ENCODE data around the gene PNLIP.

PNLIP gene

GRCh38 chr10:116548301-116548700, 2.6 kb downstream of the PNLIP start:
- Histone ChIP-seq H3K9me3 (ENCODE audit: insufficient read depth, low read length) (no peaks in the 10 kb centered on the region), H3K9me2 (replicated peaks; ENCODE audit: insufficient read depth, low read length) (no peaks in the 10 kb centered on the region), H3K27me3 (ENCODE audit: low read length) (no peaks in the 10 kb centered on the region), H3F3A (ENCODE audit: insufficient read depth) (no peaks in the 10 kb centered on the region), H3K79me2 (ENCODE audit: insufficient read depth, low read length) (no peaks in the 10 kb centered on the region), H3K4me3 (ENCODE audit: insufficient read depth, low read length, poor library complexity, severe bottlenecking) (no peak overlapping the region), H2AFZ (ENCODE audit: low read depth, low read length, severe bottlenecking) (no peak overlapping the region), H3K4me2 (ENCODE audit: low read depth, low read length, poor library complexity, severe bottlenecking) (no peak overlapping the region), H3K9ac (ENCODE audit: low read length) (no peak overlapping the region), H4K20me1 (ENCODE audit: low read depth, low read length) (no peaks in the 10 kb centered on the region), H3K27ac (ENCODE audit: low read depth, low read length) (no peak overlapping the region), H3K36me3 (ENCODE audit: low read length) (no peaks in the 10 kb centered on the region)
- no peak for TF ChIP-seq CTCF (IDR thresholded peaks at IDR 0.05; ENCODE audit: insufficient read depth, low read length, poor library complexity, severe bottlenecking)
- no peak for TF ChIP-seq EZH2phosphoT487 (conservative IDR thresholded peaks at IDR 0.05; ENCODE audit: low read length)

DNA sequence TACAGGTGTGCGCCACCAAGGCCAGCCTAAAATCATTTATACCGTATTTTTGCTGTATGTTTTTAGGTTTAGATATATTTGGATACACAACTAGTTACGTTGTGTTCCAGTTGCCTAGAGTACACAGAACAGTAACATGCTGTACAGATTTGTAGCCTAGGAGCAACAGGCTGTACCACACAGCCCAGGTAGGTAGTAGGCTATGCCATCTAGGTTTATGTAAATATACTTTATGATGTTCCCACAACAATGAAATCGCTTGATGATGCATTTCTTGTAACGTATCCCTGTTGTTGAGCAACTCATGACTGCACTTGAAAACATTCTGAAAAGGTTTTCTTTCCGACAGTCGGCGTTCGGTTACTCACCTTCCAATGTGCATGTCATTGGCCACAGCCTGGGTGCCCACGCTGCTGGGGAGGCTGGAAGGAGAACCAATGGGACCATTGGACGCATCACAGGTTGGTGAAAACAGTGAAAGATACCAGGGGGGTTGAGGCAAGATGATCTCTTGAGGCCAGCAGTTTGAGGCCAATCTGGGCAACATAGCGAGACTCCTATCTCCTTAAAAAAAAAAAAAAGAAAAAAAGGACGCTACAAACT, 7.7 kb downstream of the PNLIP start:
- no peak overlapping the region for H3K9ac ChIP-seq (ENCODE audit: low read length)
- H3K4me3 ChIP-seq (ENCODE audit: insufficient read depth, low read length, poor library complexity, severe bottlenecking): no peak overlapping the region
- no peaks in the 10 kb centered on the region for H4K20me1 ChIP-seq (ENCODE audit: low read depth, low read length)
- no peaks in the 10 kb centered on the region for H3K79me2 ChIP-seq (ENCODE audit: insufficient read depth, low read length)
- H3K4me2 ChIP-seq (ENCODE audit: low read depth, low read length, poor library complexity, severe bottlenecking): no peak overlapping the region
- no peak overlapping the region for H3K27ac ChIP-seq (ENCODE audit: low read depth, low read length)
- no peaks in the 10 kb centered on the region for H3F3A ChIP-seq (ENCODE audit: insufficient read depth)
- no peaks in the 10 kb centered on the region for H3K27me3 ChIP-seq (ENCODE audit: low read length)
- no peaks in the 10 kb centered on the region for H3K9me3 ChIP-seq (ENCODE audit: insufficient read depth, low read length)
- no peaks in the 10 kb centered on the region for H3K9me2 ChIP-seq (replicated peaks; ENCODE audit: insufficient read depth, low read length)
- H2AFZ ChIP-seq (ENCODE audit: low read depth, low read length, severe bottlenecking): no peak overlapping the region
- no peak for TF ChIP-seq CTCF (IDR thresholded peaks at IDR 0.05; ENCODE audit: insufficient read depth, low read length, poor library complexity, severe bottlenecking)
- no peaks in the 10 kb centered on the region for H3K36me3 ChIP-seq (ENCODE audit: low read length)

DNA sequence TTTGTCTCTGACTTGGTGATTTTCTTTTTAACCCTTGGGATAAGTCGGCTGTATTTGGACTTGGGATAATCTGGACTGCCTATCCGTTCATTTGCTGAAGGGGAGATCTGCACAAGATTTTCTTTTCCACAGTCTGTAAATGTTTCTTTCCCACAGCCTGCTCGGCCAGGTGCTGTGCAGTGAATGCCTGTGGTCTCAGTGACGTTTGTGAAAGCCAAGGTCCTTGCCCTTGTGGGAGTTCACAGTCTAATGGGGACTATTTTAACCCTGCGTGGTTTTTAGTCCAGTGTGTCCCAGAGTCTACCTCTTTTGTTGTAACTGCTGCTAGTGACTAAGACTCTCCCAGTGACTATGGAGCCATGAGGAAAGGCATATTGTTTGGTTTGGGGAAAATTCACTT, 8.9 kb downstream of the PNLIP start:
- Histone ChIP-seq H3K27ac (ENCODE audit: low read depth, low read length) (no peak overlapping the region), H4K20me1 (ENCODE audit: low read depth, low read length) (no peaks in the 10 kb centered on the region), H3K4me2 (ENCODE audit: low read depth, low read length, poor library complexity, severe bottlenecking) (no peak overlapping the region), H3K4me3 (ENCODE audit: insufficient read depth, low read length, poor library complexity, severe bottlenecking) (no peak overlapping the region), H3K27me3 (ENCODE audit: low read length) (no peaks in the 10 kb centered on the region), H3K9me3 (ENCODE audit: insufficient read depth, low read length) (no peaks in the 10 kb centered on the region), H2AFZ (ENCODE audit: low read depth, low read length, severe bottlenecking) (no peak overlapping the region), H3F3A (ENCODE audit: insufficient read depth) (no peaks in the 10 kb centered on the region), H3K9me2 (replicated peaks; ENCODE audit: insufficient read depth, low read length) (no peaks in the 10 kb centered on the region), H3K79me2 (ENCODE audit: insufficient read depth, low read length) (no peaks in the 10 kb centered on the region), H3K9ac (ENCODE audit: low read length) (no peak overlapping the region), H3K36me3 (ENCODE audit: low read length) (no peaks in the 10 kb centered on the region)
- TF ChIP-seq EZH2phosphoT487 (conservative IDR thresholded peaks at IDR 0.05; ENCODE audit: low read length): no peak
- no peak for TF ChIP-seq CTCF (IDR thresholded peaks at IDR 0.05; ENCODE audit: insufficient read depth, low read length, poor library complexity, severe bottlenecking)

Data from SU-DHL-6 (cell line).